ENCODE data around the gene MAGEB16. TPM values are rescaled to one million over a fixed set of nuclear protein-coding genes. Genes with fewer than 3 reads are reported as not detected.

MAGEB16 gene
- total RNA-seq, 1 donor from 2014 or later, result not detected

- no peak overlapping the region for H3K4me3 Mint-ChIP-seq
- CTCF ChIA-PET, result no interaction called here
- no peaks in the 10 kb centered on the region for H3K36me3 Mint-ChIP-seq (ENCODE audit: low read depth)
- H3K4me1 Mint-ChIP-seq, result no peaks in the 10 kb centered on the region
- H3K9me3 Mint-ChIP-seq, result no peaks in the 10 kb centered on the region
- H3K27me3 Mint-ChIP-seq, result no peaks in the 10 kb centered on the region
- ATAC-seq (ENCODE audit: low read depth) (no peak), DNase-seq (no peak)
- no peak for TF ChIP-seq CTCF (IDR thresholded peaks at IDR 0.05)
- POLR2A ChIA-PET, result no interaction called here
- H3K27ac Mint-ChIP-seq, result no peak overlapping the region
- intact Hi-C loops (cut with micrococcal nuclease), result no loop called here
These were observed 2.3 kb downstream of the MAGEB16 start for GRCh38 chrX:35800474-35800873.

DNA sequence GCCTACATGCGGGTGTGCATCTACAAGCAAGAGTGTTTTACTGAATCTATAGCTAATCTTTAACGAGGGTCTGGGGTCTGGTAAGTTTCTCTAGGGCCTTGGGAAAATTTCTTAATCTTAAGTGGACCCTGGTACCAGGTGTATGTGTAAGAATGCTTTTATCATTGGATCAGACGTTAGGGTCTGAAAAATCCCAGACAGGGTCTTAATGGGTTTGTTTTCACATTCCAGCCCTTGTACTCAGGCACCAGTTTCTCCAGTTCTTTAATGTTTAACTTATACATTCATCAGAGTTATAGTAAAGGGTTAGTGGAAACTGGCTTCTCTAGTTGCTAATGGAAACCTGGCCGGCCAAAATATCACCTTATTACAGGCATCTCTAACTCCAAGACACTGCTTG, 11.6 kb downstream of the MAGEB16 start:
- TF ChIP-seq CTCF (IDR thresholded peaks at IDR 0.05), result no peak
- Mint-ChIP-seq H3K27ac (no peak overlapping the region), H3K4me1 (no peaks in the 10 kb centered on the region), H3K27me3 (no peaks in the 10 kb centered on the region), H3K9me3 (no peaks in the 10 kb centered on the region), H3K36me3 (ENCODE audit: low read depth) (no peaks in the 10 kb centered on the region), H3K4me3 (no peak overlapping the region)
- CTCF ChIA-PET, result no interaction called here
- DNase-seq (no peak), ATAC-seq (ENCODE audit: low read depth) (no peak)
- intact Hi-C loops (cut with micrococcal nuclease), result no loop called here
- POLR2A ChIA-PET, result no interaction called here

- POLR2A ChIA-PET, result no interaction called here
- Mint-ChIP-seq H3K36me3 (ENCODE audit: low read depth) (no peaks in the 10 kb centered on the region), H3K27me3 (no peaks in the 10 kb centered on the region)
These were observed 21.1 kb downstream of the MAGEB16 start for GRCh38 chrX:35819241-35819640.

GRCh38 chrX:35826503-35826902, 28.4 kb downstream of the MAGEB16 start:
- Mint-ChIP-seq H3K36me3 (ENCODE audit: low read depth) (no peaks in the 10 kb centered on the region), H3K4me1 (no peaks in the 10 kb centered on the region), H3K4me3 (no peak overlapping the region), H3K27me3 (no peaks in the 10 kb centered on the region), H3K9me3 (peaks cover 4% of the 10 kb centered on the region), H3K27ac (no peak overlapping the region)
- TF ChIP-seq CTCF (IDR thresholded peaks at IDR 0.05), result no peak
- no peak for DNase-seq
- ChIA-PET CTCF (no interaction called here), POLR2A (no interaction called here)
- ATAC-seq (ENCODE audit: low read depth), result no peak
- intact Hi-C loops (cut with micrococcal nuclease), result no loop called here

More at GRCh38 chrX:35819241-35819640, 21.1 kb downstream of the MAGEB16 start:
- no peaks in the 10 kb centered on the region for H3K4me1 Mint-ChIP-seq
- no peak overlapping the region for H3K4me3 Mint-ChIP-seq
- H3K27ac Mint-ChIP-seq, result no peak overlapping the region
- CTCF ChIA-PET, result no interaction called here
- no peaks in the 10 kb centered on the region for H3K9me3 Mint-ChIP-seq
- ATAC-seq (ENCODE audit: low read depth) (no peak), DNase-seq (no peak)
- TF ChIP-seq CTCF (IDR thresholded peaks at IDR 0.05), result no peak
- intact Hi-C loops (cut with micrococcal nuclease), result no loop called here

DNA sequence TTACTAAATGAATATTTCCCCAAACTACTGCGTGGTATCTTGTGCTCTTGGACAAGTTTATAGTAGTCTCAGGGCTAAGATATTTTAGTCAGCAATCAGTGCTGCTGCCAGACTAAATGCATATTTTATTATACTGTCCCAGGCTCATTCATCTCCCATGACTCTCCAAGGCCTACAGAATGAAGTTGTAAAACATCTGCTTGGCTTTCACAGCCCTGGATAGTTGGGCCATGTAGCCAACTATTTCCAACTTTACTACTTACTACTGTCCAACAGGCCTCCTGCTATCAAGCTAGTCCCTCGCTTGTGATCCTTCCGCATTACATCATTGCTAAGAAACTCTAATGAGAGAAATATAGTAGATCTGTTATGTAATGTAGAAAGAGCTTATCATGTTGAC, 31.4 kb downstream of the MAGEB16 start:
- ChIA-PET POLR2A (no interaction called here), CTCF (no interaction called here)
- DNase-seq (no peak), ATAC-seq (ENCODE audit: low read depth) (no peak)
- H3K9me3 Mint-ChIP-seq, result peaks cover 8% of the 10 kb centered on the region
- no peak overlapping the region for H3K4me3 Mint-ChIP-seq
- no peaks in the 10 kb centered on the region for H3K36me3 Mint-ChIP-seq (ENCODE audit: low read depth)
- no peaks in the 10 kb centered on the region for H3K4me1 Mint-ChIP-seq
- no peak for TF ChIP-seq CTCF (IDR thresholded peaks at IDR 0.05)
- H3K27me3 Mint-ChIP-seq, result no peaks in the 10 kb centered on the region
- intact Hi-C loops (cut with micrococcal nuclease), result no loop called here
- no peak overlapping the region for H3K27ac Mint-ChIP-seq
